Regular cardiac myocyte (primary cell): Measurements from ENCODE around the gene NR2C2AP. TPM values are rescaled to one million over a fixed set of nuclear protein-coding genes. Genes with fewer than 3 reads are reported as not detected.

Source experiments
- total RNA-seq: library from RNA; depleted of rRNA; stranded (reverse); fragments of >200 nt; gene quantifications from 2 replicates; pipeline ENCODE4 v1.2.3, GENCODE V29; 2014

Gene NR2C2AP
- total RNA-seq, result 8.5 and 17.4 TPM in 2 replicates

GRCh38 chr19:19203012-19203856 is at the start of gene NR2C2AP:
Gene NR2C2AP, minus strand, starts transcription at chr19:19203414. Its CDS starts 354 bp downstream, at chr19:19203060.

GRCh38 chr19:19211499-19212420 is 8.5 kb upstream of the NR2C2AP start, which contains the start of gene NCAN:
Gene NCAN, plus strand, starts transcription at chr19:19211958. Its CDS starts 4,996 bp downstream, at chr19:19216954.

GRCh38 chr19:19192078-19192882 is 10.9 kb downstream of the NR2C2AP start, which contains the start of the genes BORCS8 and RFXANK:
Gene BORCS8, minus strand, starts transcription at chr19:19192152. Its CDS starts 35 bp downstream, at chr19:19192117.
Gene RFXANK, plus strand, starts transcription at chr19:19192258. Its CDS starts 1,689 bp downstream, at chr19:19193947.

GRCh38 chr19:19170053-19170872 is 33.0 kb downstream of the NR2C2AP start, which contains the start of gene MEF2B:
Gene MEF2B, minus strand, starts transcription at chr19:19170263. Its CDS starts 19,528 bp downstream, at chr19:19150735.

Other genes with a start within 250 kb of the NR2C2AP start
- 28.0 and 30.7 TPM in 2 replicates for gene SUGP2, start 169.9 kb downstream of the NR2C2AP start, total RNA-seq
- 26.2 and 58.7 TPM in 2 replicates for gene ARMC6, start 169.8 kb downstream of the NR2C2AP start, total RNA-seq
- 3.6 and 6.2 TPM in 2 replicates for gene SLC25A42, start 139.4 kb downstream of the NR2C2AP start, total RNA-seq
- 18.2 and 23.7 TPM in 2 replicates for gene TMEM161A, start 64.9 kb downstream of the NR2C2AP start, total RNA-seq
- under 0.01 and 0.28 TPM in 2 replicates for gene MEF2B, start 33.2 kb downstream of the NR2C2AP start, total RNA-seq
- gene BORCS8, start 11.3 kb downstream of the NR2C2AP start, total RNA-seq, result 8.5 and 24.7 TPM in 2 replicates
- gene RFXANK, start 11.2 kb downstream of the NR2C2AP start, total RNA-seq, result 40.5 and 42.3 TPM in 2 replicates
- under 0.01 TPM in 1 of 2 replicates, not detected in the other for gene NCAN, start 8.5 kb upstream of the NR2C2AP start, total RNA-seq
- gene TM6SF2, start 69.9 kb upstream of the NR2C2AP start, total RNA-seq, result 0.19 and 1.4 TPM in 2 replicates
- gene SUGP1, start 117.1 kb upstream of the NR2C2AP start, total RNA-seq, result 14.9 and 27.4 TPM in 2 replicates
- gene MAU2, start 117.4 kb upstream of the NR2C2AP start, total RNA-seq, result 22.4 and 24.0 TPM in 2 replicates
- gene GATAD2A, start 202.3 kb upstream of the NR2C2AP start, total RNA-seq, result 26.2 and 56.2 TPM in 2 replicates